Measurements from ENCODE around the gene KBTBD2.
"Not testable (repeated sequence)": the region's sequence is repeated elsewhere in the genome, so short reads cannot be mapped to it uniquely, and the experiment has no call there.

DNA sequence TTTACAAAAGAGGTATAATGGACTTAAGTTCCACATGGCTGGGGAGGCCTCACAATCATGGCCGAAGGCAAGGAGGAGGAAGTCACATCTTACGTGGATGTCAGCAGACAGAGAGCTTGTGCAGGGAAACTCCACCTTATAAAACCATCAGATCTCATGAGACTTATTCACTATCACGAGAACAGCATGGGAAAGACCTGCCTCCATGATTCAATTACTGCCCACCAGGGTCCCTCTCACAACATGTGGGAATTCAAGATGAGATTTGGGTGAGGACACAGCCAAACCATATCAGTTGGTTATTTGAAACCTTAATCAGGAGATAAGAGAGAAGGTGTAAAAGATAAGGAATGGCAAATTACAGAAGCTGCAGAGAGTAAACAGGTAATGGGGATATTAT, 40.9 kb downstream of the KBTBD2 start:
- not testable (repeated sequence) for TF ChIP-seq CTCF, POLR2A (IDR thresholded peaks at IDR 0.05)
